GM12891 (cell line): ENCODE measurements around the gene NUTF2.
"Not testable (repeated sequence)": the region's sequence is repeated elsewhere in the genome, so short reads cannot be mapped to it uniquely, and the experiment has no call there.

Experiments used
- PAX5 ChIP-seq: IDR thresholded peaks from 2 replicates; pipeline ENCODE4 v1.6.1; 2011; ENCODE audit warnings: low read length, moderate library complexity, mild to moderate bottlenecking; ENCODE audit not compliant: insufficient read depth, severe bottlenecking
- POLR2A ChIP-seq: IDR thresholded peaks from 2 replicates; pipeline ENCODE4 v1.6.1; 2011; ENCODE audit warnings: low read depth, low read length, control low read depth

- not testable (repeated sequence) for TF ChIP-seq POLR2A, PAX5
Observed at GRCh38 chr16:67864044-67864443, 17.3 kb downstream of the NUTF2 start.
